ENCODE data around the gene PPP1R36. TPM values are rescaled to one million over a fixed set of nuclear protein-coding genes. Genes with fewer than 3 reads are reported as not detected.

PPP1R36 gene
- total and polyA plus RNA-seq, 3 donors from 2014 or later: 22.4 to 108 (median 38.5) TPM

- Histone ChIP-seq H3K27ac (no peak overlapping the region), H3K4me3 (no peak overlapping the region), H3K9me3 (no peaks in the 10 kb centered on the region), H3K36me3 (ENCODE audit: low read depth, missing control alignments) (no peaks in the 10 kb centered on the region), H3K27me3 (no peaks in the 10 kb centered on the region), H3K4me1 (no peaks in the 10 kb centered on the region)
- WGBS, 2 donors: 96 to 98% methylated on average over 4 of the region's 4 CpGs
- intact Hi-C loops (cut with DNase I; ENCODE audit: low total_unique reads): no loop called here
- no peak for TF ChIP-seq CTCF (IDR thresholded peaks at IDR 0.05)
- DNase-seq: no peak
Observed at GRCh38 chr14:64520699-64521098, 29.1 kb upstream of the PPP1R36 start.

DNA sequence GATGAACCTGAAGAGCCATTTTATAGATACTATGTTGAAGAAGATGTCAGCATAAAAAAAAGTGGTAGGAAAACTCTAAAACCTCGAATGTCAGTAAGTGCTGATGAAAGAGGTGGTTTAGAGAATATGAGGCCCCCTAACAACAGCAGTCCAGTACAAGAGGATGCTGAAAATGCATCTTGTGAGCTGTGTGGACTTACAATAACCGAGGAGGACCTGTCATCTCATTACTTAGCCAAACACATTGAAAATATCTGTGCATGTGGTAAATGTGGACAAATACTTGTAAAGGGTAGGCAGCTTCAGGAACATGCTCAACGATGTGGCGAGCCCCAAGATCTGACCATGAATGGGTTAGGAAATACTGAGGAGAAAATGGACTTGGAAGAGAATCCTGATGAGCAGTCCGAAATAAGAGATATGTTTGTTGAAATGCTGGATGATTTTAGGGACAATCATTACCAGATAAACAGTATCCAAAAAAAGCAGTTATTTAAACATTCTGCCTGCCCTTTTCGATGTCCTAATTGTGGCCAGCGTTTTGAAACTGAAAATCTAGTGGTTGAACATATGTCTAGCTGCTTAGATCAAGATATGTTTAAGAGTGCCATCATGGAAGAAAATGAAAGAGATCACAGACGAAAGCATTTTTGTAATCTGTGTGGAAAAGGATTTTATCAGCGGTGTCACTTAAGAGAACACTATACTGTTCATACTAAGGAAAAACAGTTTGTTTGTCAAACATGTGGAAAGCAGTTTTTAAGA, 27.0 kb upstream of the PPP1R36 start:
- no peak for TF ChIP-seq POLR2A (IDR thresholded peaks at IDR 0.05)
- TF ChIP-seq CTCF (IDR thresholded peaks at IDR 0.05): no peak
- Histone ChIP-seq H3K36me3 (ENCODE audit: low read depth, missing control alignments) (no peaks in the 10 kb centered on the region), H3K27ac (no peak overlapping the region), H3K4me1 (no peaks in the 10 kb centered on the region), H3K4me3 (no peak overlapping the region), H3K9me3 (no peaks in the 10 kb centered on the region), H3K27me3 (no peaks in the 10 kb centered on the region)
- intact Hi-C loops (cut with DNase I; ENCODE audit: low total_unique reads): no loop called here
- WGBS, 2 donors: 87 to 88% methylated on average over 9 of the region's 9 CpGs
- no peak for DNase-seq

DNA sequence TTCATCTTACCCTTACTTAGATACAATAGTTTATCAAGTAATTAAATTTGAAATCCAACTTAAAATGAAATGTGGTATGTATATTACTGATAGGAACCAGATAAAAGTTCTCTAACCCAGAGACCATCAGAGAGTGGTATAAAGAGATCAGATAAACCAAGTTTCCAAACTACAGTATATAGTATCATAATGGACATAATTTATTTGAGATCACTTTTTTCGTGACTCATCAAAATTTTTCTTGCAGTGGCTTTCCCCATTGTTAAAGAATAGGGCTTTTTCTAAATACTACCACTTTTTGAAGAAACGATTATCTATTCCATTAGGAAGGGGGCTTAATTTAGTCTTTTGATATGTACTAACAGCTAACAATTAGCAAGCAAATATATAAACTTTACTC, 24.4 kb upstream of the PPP1R36 start:
- 89 to 94% methylated on average over 2 of the region's 2 CpGs for WGBS, 2 donors
- H3K9me3 ChIP-seq: no peaks in the 10 kb centered on the region
- no peak overlapping the region for H3K4me3 ChIP-seq
- H3K36me3 ChIP-seq (ENCODE audit: low read depth, missing control alignments): no peaks in the 10 kb centered on the region
- no peak for TF ChIP-seq CTCF (IDR thresholded peaks at IDR 0.05)
- TF ChIP-seq POLR2A (IDR thresholded peaks at IDR 0.05): no peak
- H3K27ac ChIP-seq: no peak overlapping the region
- H3K4me1 ChIP-seq: no peaks in the 10 kb centered on the region
- intact Hi-C loops (cut with DNase I; ENCODE audit: low total_unique reads): no loop called here
- no peak for DNase-seq
- H3K27me3 ChIP-seq: no peaks in the 10 kb centered on the region

DNA sequence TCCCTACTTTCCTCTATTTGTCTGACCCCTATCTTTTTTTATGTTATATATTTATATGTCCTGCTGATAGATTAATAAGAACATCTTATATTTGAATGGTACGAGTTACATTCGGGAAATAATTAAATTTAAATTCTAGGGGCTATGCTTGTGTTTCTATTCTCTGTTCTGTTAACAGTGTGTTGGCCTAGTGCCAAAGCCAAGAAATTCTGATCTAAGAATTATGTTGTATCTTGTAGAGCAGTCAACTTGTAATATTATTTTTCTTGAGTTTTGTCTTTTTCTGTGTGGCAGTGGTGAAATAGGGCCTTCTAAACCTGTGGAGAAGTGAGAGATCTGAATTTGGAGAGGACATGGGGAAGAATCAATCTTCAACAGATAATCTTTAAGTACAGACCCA, 18.2 kb upstream of the PPP1R36 start:
- DNase-seq: no peak
- 87 to 90% methylated on average over 2 of the region's 2 CpGs for WGBS, 2 donors
- TF ChIP-seq POLR2A (IDR thresholded peaks at IDR 0.05) (no peak), CTCF (IDR thresholded peaks at IDR 0.05) (no peak)
- no peaks in the 10 kb centered on the region for H3K9me3 ChIP-seq
- no peaks in the 10 kb centered on the region for H3K4me1 ChIP-seq
- no peaks in the 10 kb centered on the region for H3K36me3 ChIP-seq (ENCODE audit: low read depth, missing control alignments)
- intact Hi-C loops (cut with DNase I; ENCODE audit: low total_unique reads): no loop called here
- no peak overlapping the region for H3K27ac ChIP-seq
- H3K4me3 ChIP-seq: no peak overlapping the region
- H3K27me3 ChIP-seq: no peaks in the 10 kb centered on the region
